DND-41 (cell line): Measurements from ENCODE around the gene MYO19.

Experiments
- CTCF ChIP-seq: IDR thresholded peaks from 2 replicates; pipeline ENCODE4 v1.5.1; 2012; ENCODE audit warnings: borderline replicate concordance, low read length, moderate library complexity, mild to moderate bottlenecking; ENCODE audit not compliant: poor library complexity, severe bottlenecking; ENCODE audit errors: extremely low read depth
- EZH2 ChIP-seq: IDR thresholded peaks from 3 replicates; pipeline ENCODE4 v1.6.1; 2012; ENCODE audit warnings: borderline replicate concordance, low read depth, mild to moderate bottlenecking, moderate library complexity, low read length, inconsistent platforms; ENCODE audit not compliant: severe bottlenecking

- TF ChIP-seq CTCF: no peak
- TF ChIP-seq EZH2: no peak
Measured at GRCh38 chr17:36486204-36487194, 48.2 kb downstream of the MYO19 start, which contains the start of gene ZNHIT3.
